Stimulated activated CD4-positive, alpha-beta T cell treated with anti-CD3 and anti-CD28 coated beads, Interleukin-1b, Interleukin-23, amount 100 ng/mL, for 24 hours (primary cell): ENCODE data around the gene LY6G5B.

Experiments
- DNase-seq, 4 experiments: peaks; one replicate each; pipeline ENCODE4 v3.0.0-alpha.2; 2020; ENCODE audit warnings: low read depth in 4 of 4, low spot score in 1 of 4

LY6G5B gene

GRCh38 chr6:31669676-31670075 lies at the start of gene LY6G5B:
TSS of gene LY6G5B (plus strand) at chr6:31669976. CDS start at chr6:31670951, 975 bp downstream.
- no peak for DNase-seq

DNA sequence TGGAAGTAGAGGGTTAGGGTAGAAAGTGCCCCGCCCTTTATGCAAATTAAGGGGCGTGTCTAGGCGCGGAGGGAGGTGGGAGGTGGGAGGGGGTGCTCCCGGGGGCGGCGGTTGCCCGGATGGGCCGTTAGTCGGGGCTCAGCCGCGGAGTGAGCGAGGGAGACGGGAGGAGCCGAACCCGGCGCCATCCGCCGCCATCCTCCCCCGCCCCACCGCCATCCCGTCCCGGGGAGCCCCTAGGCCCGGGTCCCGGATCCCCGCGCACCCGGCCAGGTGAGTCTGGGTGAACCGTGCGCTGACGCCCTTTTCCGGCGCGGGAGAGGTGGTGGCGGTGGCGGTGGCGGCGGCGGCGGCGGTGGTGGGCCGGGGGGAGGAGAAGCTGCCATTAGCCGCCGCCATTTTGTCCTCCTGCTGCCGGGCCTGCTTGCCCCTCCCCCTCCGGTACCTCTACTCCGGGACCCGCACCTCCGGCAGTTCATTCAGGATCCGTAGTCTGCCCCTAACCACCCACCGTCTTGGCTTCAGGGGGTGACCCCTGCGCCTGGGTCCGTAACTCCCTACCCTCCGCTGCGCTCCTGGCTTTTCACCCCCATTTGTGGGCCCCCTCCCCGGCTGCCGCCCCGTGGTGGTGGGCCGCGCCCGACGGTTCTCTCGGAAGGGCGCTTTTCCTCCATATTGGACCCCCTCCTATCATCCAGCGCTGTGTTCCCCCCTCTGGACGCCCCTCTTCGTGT lies 49.0 kb upstream of the LY6G5B start, which contains the start of gene PRRC2A:
Gene PRRC2A (plus strand): TSS at position 130 of the 734 bp plus-strand sequence. CDS start 2,075 bp downstream, outside the sequence.
- peak; percentile 90 to 96 (median 94) for DNase-seq

DNA sequence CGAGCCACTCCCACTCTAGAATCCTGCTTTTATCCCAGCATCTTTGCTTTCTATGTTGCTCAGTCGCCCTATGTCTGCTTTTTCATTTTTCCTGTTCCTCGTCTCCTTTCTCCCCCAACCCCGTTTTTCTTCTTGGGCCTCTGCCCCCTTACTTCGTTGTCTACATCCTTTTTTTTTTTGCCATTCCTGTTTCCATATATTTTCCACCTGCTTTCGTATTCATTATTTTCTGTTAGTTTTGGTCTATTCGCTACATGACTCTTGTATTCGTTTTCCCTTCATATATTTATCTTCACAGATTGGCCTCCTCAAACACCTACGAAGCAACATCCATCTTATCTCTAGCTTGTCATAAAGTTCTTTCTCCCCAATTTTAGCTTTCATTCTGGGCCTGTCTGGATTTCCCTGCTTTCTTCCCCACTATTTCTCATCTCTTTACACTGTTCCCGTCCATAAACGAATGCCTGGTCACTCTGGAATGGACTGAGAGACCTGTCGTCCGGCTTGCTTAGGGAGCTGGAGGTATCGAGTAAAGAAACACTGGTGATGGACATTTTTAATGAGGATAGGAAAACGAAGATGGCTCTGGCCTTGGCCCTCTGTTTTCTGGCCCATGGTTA lies 48.3 kb upstream of the LY6G5B start:
- no peak for DNase-seq

- no peak for DNase-seq
Observed at GRCh38 chr6:31621991-31622390, 47.8 kb upstream of the LY6G5B start.

DNA sequence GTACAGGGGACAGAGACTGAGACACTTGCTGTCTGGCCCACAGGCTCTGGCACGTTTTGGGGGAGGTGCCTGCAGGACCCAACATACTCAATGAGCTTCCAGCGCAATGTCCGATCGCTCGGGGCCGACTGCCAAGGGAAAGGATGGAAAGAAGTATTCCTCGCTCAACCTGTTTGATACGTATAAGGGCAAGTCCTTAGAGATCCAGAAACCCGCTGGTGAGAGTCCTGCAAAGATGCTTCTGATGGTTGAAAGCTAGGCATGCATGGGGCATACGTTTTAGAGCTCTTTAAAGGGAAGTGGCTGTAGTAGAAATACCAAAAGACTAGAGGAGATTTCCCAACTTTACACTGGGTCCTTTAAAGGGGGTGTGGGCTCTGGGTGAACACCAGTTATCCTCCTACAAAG lies 47.1 kb upstream of the LY6G5B start:
- no peak for DNase-seq

DNA sequence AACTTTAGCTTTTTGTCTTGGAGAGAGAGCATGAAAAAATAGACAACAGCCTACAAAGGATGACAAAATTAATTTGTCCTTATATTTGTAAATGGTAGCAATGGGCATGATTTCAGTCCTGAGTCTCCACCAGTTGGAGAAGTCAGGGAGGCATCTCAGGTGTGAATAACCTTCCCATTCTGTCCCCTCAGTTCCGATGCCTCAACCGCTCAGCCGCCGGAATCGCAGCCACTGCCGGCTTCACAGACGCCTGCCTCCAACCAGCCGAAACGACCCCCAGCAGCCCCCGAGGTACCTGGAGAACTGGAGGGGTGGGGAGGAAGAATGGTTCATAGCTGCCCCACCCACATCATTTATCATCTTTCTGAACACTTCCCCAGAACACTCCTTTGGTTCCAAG lies 45.7 kb upstream of the LY6G5B start:
- DNase-seq = no peak

GRCh38 chr6:31626952-31627351 lies 42.8 kb upstream of the LY6G5B start:
- DNase-seq = no peak

GRCh38 chr6:31627690-31628287 lies 42.0 kb upstream of the LY6G5B start:
- DNase-seq = no peak

GRCh38 chr6:31629014-31629413 lies 40.8 kb upstream of the LY6G5B start:
- no peak for DNase-seq

DNA sequence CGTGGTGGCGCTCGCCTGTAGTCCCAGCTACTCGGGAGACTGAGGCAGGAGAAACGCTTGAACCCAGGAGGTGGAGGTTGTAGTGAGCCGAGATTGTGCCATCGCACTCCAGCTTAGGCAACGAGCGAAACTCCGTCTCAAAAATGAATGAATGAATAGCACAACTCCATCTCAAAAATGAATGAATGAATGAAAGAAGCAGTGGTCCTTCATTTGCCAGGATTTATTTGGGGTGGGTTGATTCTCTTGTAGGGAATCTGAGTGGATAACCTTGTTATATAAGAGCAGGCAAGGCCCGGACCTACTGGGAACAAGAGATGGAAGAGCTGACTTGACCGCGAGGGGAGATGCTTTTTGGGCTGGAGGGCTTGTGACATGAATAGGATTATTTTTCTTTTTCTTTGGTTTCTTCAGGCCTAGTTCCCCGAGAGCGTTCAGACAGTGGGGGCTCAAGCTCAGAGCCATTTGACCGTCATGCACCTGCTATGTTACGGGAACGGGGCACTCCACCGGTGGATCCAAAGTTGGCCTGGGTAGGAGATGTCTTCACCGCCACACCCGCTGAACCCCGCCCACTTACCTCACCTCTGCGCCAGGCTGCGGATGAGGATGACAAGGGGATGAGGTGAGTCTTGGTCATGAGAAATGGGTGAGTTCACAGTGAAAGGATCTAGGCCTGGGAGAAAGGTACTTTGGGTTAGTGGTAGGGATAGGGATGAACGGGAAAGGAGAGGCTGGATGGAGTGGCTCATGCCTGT lies 39.4 kb upstream of the LY6G5B start:
- no peak for DNase-seq

GRCh38 chr6:31631209-31631608 lies 38.6 kb upstream of the LY6G5B start:
- DNase-seq = no peak

GRCh38 chr6:31631681-31632278 lies 38.0 kb upstream of the LY6G5B start:
- no peak for DNase-seq

- no peak for DNase-seq
Observed at GRCh38 chr6:31632279-31632946, 37.4 kb upstream of the LY6G5B start.

DNA sequence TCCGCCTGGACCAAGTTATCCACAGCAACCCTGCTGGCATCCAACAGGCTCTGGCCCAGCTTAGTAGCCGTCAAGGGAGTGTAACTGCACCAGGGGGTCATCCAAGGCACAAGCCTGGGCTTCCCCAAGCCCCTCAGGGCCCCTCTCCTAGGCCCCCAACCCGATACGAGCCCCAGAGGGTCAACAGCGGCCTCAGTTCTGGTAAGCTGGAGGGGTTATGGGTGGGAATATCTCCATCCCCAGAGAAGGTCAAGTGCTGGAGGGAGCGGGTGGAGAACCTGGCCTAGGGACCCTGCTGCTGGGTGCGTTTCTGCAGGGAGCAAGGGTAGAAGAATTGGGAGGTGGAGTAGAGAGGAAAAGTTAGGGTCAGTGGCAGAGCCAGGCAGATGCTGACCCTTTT lies 36.3 kb upstream of the LY6G5B start:
- no peak for DNase-seq

- no peak for DNase-seq
Observed at GRCh38 chr6:31634131-31634530, 35.6 kb upstream of the LY6G5B start.

GRCh38 chr6:31634969-31635575 lies 34.7 kb upstream of the LY6G5B start:
- no peak for DNase-seq

DNA sequence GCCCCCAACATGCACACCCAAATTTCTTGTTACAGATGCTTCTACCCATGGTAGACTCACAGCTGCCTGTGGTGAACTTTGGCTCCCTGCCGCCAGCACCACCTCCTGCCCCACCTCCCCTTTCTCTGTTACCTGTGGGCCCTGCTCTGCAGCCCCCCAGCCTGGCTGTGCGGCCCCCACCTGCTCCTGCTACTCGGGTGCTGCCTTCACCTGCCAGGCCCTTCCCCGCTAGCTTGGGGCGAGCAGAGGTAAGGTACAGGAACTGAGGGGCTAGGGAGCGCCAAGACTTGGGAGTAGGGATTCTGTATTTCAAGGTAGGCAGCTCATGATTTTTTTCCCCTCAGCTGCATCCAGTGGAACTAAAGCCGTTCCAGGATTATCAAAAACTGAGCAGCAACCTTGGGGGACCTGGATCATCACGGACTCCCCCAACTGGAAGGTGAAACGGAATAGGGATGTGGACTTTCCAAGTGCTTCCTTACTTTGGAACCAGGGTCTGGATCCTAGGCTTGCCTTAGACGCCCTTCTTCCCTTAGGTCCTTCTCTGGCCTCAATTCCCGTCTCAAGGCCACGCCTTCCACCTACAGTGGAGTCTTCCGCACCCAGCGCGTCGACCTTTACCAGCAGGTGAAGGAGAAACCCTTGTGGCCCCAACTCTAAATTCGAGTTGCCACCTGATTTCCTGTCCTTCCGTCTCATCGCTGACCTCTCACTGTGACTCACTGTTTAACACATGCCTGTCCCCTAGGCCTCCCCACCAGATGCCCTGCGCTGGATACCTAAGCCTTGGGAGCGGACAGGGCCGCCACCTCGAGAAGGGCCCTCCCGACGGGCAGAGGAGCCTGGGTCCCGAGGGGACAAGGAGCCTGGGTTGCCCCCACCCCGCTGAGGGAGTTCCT lies 32.8 kb upstream of the LY6G5B start:
- no peak for DNase-seq

DNA sequence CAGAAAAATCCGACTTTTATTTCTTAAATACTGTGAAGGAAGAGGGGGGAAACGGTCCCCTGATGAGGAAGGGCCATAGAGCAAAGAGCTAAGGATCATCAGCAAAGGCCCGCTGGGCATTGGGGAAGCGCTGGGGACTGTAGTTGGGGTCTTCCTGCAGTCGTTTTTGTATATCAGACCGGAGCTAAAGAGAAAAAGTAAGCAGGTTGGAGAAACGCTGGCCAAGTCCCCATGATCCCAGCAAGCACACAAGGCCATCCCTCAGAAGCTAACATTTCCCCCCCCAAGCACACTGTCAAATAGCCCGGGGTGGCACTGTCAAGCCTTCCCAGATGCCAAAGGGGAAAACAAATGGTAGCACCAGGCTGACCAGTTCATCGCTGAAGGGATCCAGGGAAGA lies 30.7 kb upstream of the LY6G5B start:
- DNase-seq = no peak

DNA sequence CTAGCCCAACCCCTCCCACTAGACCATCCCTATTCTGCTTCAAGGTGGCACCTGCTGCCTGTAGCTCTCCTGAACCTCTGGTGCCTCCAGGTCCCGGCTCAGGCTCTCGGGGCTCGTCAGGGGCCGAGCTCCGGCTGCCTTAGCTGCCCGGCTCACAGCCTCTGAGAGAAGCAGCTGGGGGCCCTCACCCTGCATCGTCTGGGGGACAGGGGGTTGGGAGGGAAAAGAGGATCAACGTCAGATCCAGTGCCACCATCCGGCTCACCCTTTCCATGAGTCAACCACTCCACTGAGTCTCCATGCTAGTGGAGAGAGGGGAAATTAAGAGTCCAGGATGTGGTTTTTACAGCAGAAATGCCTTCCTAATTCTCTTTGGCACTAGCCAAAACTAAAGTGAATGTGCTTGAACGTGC lies 30.3 kb upstream of the LY6G5B start:
- peak in 1 of 4 experiments; percentile 27 for DNase-seq
